Right cardiac atrium (tissue), 5 donors: ENCODE results near the gene IER5L. TPM values are rescaled to one million over a fixed set of nuclear protein-coding genes. Genes with fewer than 3 reads are reported as not detected.
A peak's percentile ranks its signal among the peaks of the same experiment; 100 is the strongest.

Experiments used
- ATAC-seq, 2 donors: fragments of 200-7000 bp; cut with Tn5 transposase; one replicate each; pipeline versions ENCODE4 v1.8.0 to v1.9.1; 2020; ENCODE audit warnings: moderate library complexity in 2 of 2, mild to moderate bottlenecking in 1 of 2
- DNase-seq, 3 donors: peaks; one replicate each; pipeline ENCODE4 v3.0.0-alpha.2; 2020
- H3K27ac ChIP-seq: one replicate; pipeline ENCODE4 v1.5.1; 2013; ENCODE audit warnings: mild to moderate bottlenecking, low read length, control low read depth, moderate library complexity
- H3K27me3 ChIP-seq: one replicate; pipeline ENCODE4 v1.6.1; 2013; ENCODE audit not compliant: control insufficient read depth, insufficient read depth
- H3K4me1 ChIP-seq: one replicate; pipeline ENCODE4 v1.6.1; 2013; ENCODE audit warnings: low read length; ENCODE audit not compliant: control insufficient read depth, insufficient read depth
- H3K4me3 ChIP-seq: one replicate; pipeline ENCODE4 v1.5.1; 2013; ENCODE audit warnings: low read length, control low read depth
- H3K9me3 ChIP-seq: one replicate; pipeline ENCODE4 v1.6.1; 2013; ENCODE audit warnings: low read length; ENCODE audit not compliant: control insufficient read depth
- WGBS: extraction: QIAGEN DNeasy Blood & Tissue Kit; methylation state at CpG from one replicate; pipeline ENCODE4 v1.1.7; 2013; 5-methylcytosine and 5-hydroxymethylcytosine counted together
- intact Hi-C, 4 donors: fragments of 100-400 bp; cut with DNase I; formaldehyde crosslinking; loops; one replicate each; pipeline versions ENCODE4 v1.11.0 to v1.14.0; 2022 to 2023
- long read RNA-seq, 4 donors: library from polyadenylated mRNA; unstranded; transcript quantifications; one replicate each; pipeline ENCODE4 v2.0.0, GENCODE V29; 2020 to 2021
- polyA plus RNA-seq: library from polyadenylated mRNA; stranded (reverse); fragments of 200-250 nt; gene quantifications from one replicate; pipeline ENCODE4 v1.2.3, GENCODE V29; 2013
- total RNA-seq, 4 donors: library from RNA; stranded (reverse); fragmentation: NEBNext Ultra II Directional; extraction: Animal tissue kit (Norgen Biotek cat#: 25700); gene quantifications; one replicate each; pipeline ENCODE4 v1.2.1, GENCODE V29; 2021
- donor health status: healthy with polysubstance abuse.
- donor health status: DM: no; HTN: yes; CAD: no.
- donor health status: DM: no; HTN: no; CAD: no.
- donor health status: DM: no; HTN: yes; CAD: no; lungs with severe emphysema.
- donor health status: DM: yes; HTN: yes; CAD: no.

Gene IER5L
- total RNA-seq = 1 to 10 TPM; 6.7 to 9.4 (median 8.7) TPM
- 10.4 TPM for polyA plus RNA-seq
- long read RNA-seq, donor 1, transcript IER5L-201 (1 exons, 2,711 nt) = major isoform, 11 of 11 reads
- long read RNA-seq, donor 1, partial matches to known transcripts = 0 of 11 reads
- long read RNA-seq, donor 1, other reads (novel, unspliced or antisense) = 0 of 11 reads
- long read RNA-seq, donor 2, transcript IER5L-201 (1 exons, 2,711 nt) = major isoform, 10 of 10 reads
- long read RNA-seq, donor 2, partial matches to known transcripts = 0 of 10 reads
- long read RNA-seq, donor 2, other reads (novel, unspliced or antisense) = 0 of 10 reads
- long read RNA-seq, donor 3 = 0 reads
- long read RNA-seq, donor 4, transcript IER5L-201 (1 exons, 2,711 nt) = major isoform, 6 of 6 reads
- long read RNA-seq, donor 4, partial matches to known transcripts = 0 of 6 reads
- long read RNA-seq, donor 4, other reads (novel, unspliced or antisense) = 0 of 6 reads

DNA sequence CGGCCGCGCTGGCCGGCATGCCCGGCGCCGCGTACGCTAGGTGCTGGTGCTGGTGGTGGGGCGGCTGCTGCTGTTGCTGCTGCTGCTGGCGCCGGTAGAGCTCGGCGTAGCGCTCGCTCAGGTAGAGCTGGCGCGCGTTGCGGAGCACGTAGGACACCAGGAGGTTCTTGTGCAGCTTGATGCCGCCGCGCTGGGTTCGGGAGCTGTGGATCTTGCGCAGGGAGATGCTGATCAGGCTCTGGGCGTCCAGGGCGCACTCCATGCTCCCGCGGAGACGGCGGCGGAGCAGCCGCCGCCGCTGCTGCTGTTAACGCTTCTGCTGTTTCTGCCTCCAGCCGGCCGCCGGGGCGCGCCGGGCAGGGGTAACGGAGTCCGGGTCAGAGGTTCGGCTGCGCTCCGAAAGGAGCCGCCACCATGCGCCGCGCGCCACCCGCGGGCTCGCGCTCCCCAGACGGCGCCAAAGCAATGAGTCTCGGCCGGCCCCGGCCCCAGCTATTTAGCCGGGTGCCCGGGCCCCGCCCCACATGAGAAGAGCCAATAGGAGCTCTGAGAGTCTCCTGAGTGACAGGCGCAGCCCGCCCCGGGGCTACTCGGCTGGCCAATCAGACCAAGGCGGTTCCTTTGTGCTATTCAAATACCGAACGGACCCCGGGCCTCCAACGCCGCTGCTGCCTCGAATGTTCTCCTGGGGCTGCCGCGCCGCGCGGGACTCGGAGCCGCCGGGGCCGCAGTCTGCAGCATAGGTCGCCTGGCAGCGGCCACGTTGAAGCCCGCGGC, at the start of gene IER5L:
Gene IER5L (minus strand): TSS at position 471 of the 777 bp plus-strand sequence. CDS start 209 bp downstream, at position 262.
- Histone ChIP-seq H3K4me1 (no peaks in the 10 kb centered on the region), H3K9me3 (no peaks in the 10 kb centered on the region), H3K27ac (peak within 1 kb of the TSS; percentile 90), H3K4me3 (peak within 1 kb of the TSS; percentile 72), H3K27me3 (no peaks in the 10 kb centered on the region)
- intact Hi-C loops = loop anchor here (5.0 to 10.0 kb wide), 6 partner anchors 41 to 437 kb away; no protein-coding TSS in a partner anchor
- WGBS = under 1% methylated on average over 90 of the region's 90 CpGs
- ATAC-seq (peak; percentile 86 to 88), DNase-seq (peak; percentile 96 to 98 (median 98))

DNA sequence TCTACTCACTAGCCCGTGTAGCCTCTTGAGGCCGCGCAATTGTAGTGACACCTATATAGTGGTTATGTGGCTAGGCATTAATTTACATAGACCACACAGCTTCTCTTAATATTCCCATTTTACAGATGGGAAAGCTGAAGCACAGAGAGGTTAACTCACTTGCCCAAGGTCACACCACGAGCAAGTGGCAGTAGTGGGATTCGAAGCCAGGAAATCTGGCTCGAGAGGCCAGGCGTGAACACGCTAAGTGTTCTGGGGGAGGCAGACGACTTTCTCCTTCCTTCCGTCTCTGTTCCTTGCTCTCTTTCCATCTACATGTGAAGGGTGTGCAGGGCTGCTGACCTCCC, 49.8 kb upstream of the IER5L start:
- 77% methylated on average over 10 of the region's 10 CpGs for WGBS
- intact Hi-C loops = loop anchor here in 1 of 4 donors (2.0 kb wide), 1 partner anchor 21 kb away; no protein-coding TSS in a partner anchor
- H3K27ac ChIP-seq = no peak overlapping the region

DNA sequence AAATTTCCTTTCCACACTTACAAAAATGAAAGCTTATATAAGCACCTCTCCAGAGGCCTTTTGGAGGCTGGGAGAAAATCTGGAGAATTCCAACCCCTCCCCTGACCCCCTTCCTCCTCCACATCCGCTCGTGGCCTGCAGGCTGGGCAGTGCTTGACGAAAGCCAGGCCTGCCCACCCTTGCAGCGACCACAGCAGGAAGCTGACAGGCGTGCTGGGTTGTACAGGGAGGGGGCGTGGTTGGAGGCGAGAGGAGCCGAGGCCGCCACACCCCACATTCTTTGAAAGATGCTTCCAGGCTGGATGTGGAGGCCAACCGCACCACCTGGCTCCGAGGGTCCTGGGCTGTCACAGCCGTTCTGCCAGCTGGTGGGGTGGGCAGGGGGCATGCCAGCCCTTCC, 47.8 kb upstream of the IER5L start:
- Histone ChIP-seq H3K27me3 (no peaks in the 10 kb centered on the region), H3K4me1 (no peaks in the 10 kb centered on the region), H3K4me3 (no peak overlapping the region), H3K27ac (no peak overlapping the region), H3K9me3 (no peaks in the 10 kb centered on the region)
- DNase-seq (peak; percentile 86 to 94 (median 92)), ATAC-seq (peak; percentile 93 to 94)
- intact Hi-C loops = no loop called here
- WGBS = 22% methylated on average over 12 of the region's 12 CpGs

More for the DNA sequence above, 49.8 kb upstream of the IER5L start:
- Histone ChIP-seq H3K9me3 (no peaks in the 10 kb centered on the region), H3K27me3 (no peaks in the 10 kb centered on the region), H3K4me1 (no peaks in the 10 kb centered on the region), H3K4me3 (no peak overlapping the region)
- ATAC-seq = no peak
- no peak for DNase-seq

- Histone ChIP-seq H3K9me3 (no peaks in the 10 kb centered on the region), H3K4me3 (no peak overlapping the region), H3K4me1 (no peaks in the 10 kb centered on the region), H3K27me3 (no peaks in the 10 kb centered on the region), H3K27ac (peak overlapping the region; percentile 40)
- no peak for DNase-seq
- 70% methylated on average over 3 of the region's 3 CpGs for WGBS
- intact Hi-C loops = no loop called here
- no peak for ATAC-seq
Measured at GRCh38 chr9:129225490-129225778, 47.4 kb upstream of the IER5L start.

DNA sequence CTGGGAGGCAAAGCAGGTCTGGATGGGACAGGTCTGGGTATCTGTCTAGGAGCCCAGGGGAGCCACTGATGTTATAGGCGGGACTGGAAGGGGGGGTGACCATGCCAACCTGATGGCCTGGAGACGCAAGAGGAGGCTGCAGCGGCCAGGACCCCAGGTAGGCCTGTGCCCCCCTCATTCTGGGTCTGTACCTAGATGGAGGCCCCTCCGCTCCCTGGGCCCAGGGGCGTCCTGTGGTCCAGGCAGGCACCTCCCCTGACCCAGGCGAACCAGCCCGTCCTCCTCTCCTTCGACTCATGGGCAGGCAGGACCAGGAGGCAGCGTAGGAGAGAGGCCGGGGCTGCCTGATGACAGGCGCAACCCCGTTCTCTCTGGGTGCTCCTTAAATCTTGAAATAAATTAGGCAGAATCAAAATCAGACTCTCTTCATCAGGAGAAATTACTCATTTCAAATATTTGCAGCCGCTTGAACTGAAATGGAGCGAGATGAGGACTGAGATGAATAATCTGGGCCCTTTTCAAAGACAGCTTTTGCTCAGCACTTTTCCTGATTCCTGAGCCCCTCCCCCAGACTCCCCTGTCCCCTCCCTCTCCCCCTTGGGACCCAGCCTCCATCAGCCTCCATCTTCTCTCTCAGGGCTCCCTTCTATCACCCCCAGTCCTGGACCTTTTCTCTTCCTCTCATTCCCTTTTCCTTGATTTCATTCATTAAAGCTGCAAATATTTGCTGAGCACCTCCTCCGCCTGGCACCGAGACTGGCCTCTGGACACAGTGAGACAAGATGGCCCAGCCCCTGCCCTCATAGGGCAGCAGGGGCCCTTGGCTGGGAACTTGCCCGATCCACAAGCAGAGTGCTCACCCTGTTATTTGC, 46.8 kb upstream of the IER5L start:
- no peaks in the 10 kb centered on the region for H3K27me3 ChIP-seq
- DNase-seq (peak in 1 of 3 donors; percentile 11), ATAC-seq (no peak)
- H3K9me3 ChIP-seq = no peaks in the 10 kb centered on the region
- 89% methylated on average over 17 of the region's 17 CpGs for WGBS
- H3K27ac ChIP-seq = peak overlapping the region; percentile 40
- no peaks in the 10 kb centered on the region for H3K4me1 ChIP-seq
- no peak overlapping the region for H3K4me3 ChIP-seq
- intact Hi-C loops = no loop called here

- WGBS = 75% methylated on average over 15 of the region's 15 CpGs
- H3K27ac ChIP-seq = no peak overlapping the region
- no peak overlapping the region for H3K4me3 ChIP-seq
- H3K4me1 ChIP-seq = no peaks in the 10 kb centered on the region
- H3K27me3 ChIP-seq = no peaks in the 10 kb centered on the region
- ATAC-seq (no peak), DNase-seq (peak in 2 of 3 donors; percentile 7 to 64)
- intact Hi-C loops = no loop called here
- H3K9me3 ChIP-seq = no peaks in the 10 kb centered on the region
Measured at GRCh38 chr9:129223551-129224208, 45.6 kb upstream of the IER5L start.

GRCh38 chr9:129222819-129223218, 44.8 kb upstream of the IER5L start:
- no peak for ATAC-seq
- H3K4me1 ChIP-seq = no peaks in the 10 kb centered on the region
- no peaks in the 10 kb centered on the region for H3K9me3 ChIP-seq
- no peaks in the 10 kb centered on the region for H3K27me3 ChIP-seq
- 93% methylated on average over 13 of the region's 13 CpGs for WGBS
- no peak overlapping the region for H3K27ac ChIP-seq
- intact Hi-C loops = no loop called here
- H3K4me3 ChIP-seq = no peak overlapping the region
- DNase-seq = peak in 2 of 3 donors; percentile 16 to 32

DNA sequence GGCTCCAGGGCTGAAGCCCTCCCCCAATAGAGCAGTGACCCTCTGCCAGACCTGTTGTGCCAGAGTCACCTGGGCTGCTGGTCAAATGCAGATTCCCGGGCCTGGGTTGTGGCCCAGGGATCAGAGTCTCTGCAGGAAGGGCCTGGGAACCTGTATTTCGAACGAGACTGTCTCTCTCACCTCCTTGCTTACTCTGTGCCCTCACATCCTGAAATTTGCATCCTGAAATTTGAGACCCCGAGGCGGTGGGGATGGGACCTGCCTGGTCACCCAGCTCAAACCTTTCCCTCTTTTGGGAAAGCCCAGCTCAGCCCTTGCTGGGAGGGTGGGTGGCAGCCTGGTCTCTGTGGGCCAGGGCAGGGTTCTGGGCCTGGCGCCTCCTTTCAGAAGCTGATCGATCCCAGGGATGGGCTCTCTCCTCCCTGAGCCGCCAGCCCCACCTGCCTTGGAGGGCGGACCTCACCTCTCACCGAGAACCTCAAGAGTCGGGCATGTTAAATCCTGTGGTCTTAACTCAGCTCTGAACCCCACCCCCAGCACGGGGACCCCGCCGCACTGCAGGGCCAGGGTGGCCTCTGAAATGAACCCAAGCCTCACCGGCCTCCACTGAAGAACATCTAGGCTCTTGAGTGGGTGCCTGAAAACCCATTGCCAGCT, 44.0 kb upstream of the IER5L start:
- no peak overlapping the region for H3K27ac ChIP-seq
- no peaks in the 10 kb centered on the region for H3K9me3 ChIP-seq
- H3K4me3 ChIP-seq = no peak overlapping the region
- no peaks in the 10 kb centered on the region for H3K4me1 ChIP-seq
- no peaks in the 10 kb centered on the region for H3K27me3 ChIP-seq
- 87% methylated on average over 15 of the region's 15 CpGs for WGBS
- no peak for ATAC-seq
- intact Hi-C loops = no loop called here
- peak in 2 of 3 donors; percentile 20 to 33 for DNase-seq

DNA sequence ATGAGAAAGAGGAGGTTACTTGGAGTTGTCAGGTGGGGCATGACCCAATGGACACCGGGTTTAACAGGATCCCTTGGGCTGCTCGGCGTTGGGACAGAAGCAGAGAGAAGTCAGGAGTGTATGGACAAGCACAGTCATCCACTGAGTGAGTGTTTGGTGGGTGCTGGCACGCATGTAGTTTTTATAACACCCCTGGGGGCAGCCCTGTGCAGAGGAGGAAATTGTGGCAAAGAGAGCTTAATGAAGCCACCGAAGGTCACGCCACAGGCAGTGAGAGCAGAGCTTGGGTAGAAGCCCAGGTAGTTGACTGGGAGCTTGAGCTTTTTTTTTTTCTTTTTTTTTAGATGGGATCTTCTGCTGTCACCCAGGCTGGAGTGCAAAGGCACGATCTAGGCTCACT, 43.2 kb upstream of the IER5L start:
- Histone ChIP-seq H3K4me1 (no peaks in the 10 kb centered on the region), H3K27ac (no peak overlapping the region), H3K27me3 (no peaks in the 10 kb centered on the region), H3K9me3 (no peaks in the 10 kb centered on the region), H3K4me3 (no peak overlapping the region)
- intact Hi-C loops = no loop called here
- DNase-seq (peak in 1 of 3 donors; percentile 41), ATAC-seq (no peak)
- 85% methylated on average over 7 of the region's 7 CpGs for WGBS

DNA sequence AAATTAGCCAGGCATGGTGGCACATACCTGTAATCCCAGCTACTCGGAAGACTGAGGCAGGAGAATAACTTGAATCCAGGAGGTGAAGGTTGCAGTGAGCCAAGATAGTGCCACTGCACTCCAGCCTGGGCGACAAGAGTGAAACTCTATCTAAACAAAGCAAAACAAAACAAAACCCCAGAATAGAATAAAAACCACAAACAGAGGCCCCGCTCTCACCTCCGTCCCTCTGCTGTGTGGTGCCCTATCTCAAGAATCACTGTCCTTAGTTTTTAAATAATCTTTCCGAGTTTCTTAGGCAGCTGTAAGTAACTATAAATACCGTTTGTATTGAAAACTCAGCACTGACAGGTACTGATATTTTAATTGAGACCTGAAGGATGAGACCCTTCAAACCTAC, 42.7 kb upstream of the IER5L start:
- Histone ChIP-seq H3K9me3 (no peaks in the 10 kb centered on the region), H3K27ac (no peak overlapping the region), H3K27me3 (no peaks in the 10 kb centered on the region), H3K4me3 (no peak overlapping the region), H3K4me1 (no peaks in the 10 kb centered on the region)
- 87% methylated on average over 6 of the region's 6 CpGs for WGBS
- DNase-seq (peak in 1 of 3 donors; percentile 3), ATAC-seq (no peak)
- intact Hi-C loops = no loop called here
